NB4 (cell line): ENCODE results near the gene CSMD2.

ENCODE experiments used
- DNase-seq: peaks from one replicate; pipeline ENCODE4 v3.0.0; 2010; ENCODE audit warnings: low read depth
- H3K4me3 ChIP-seq: one replicate; pipeline ENCODE4 v1.5.1; 2011; ENCODE audit warnings: mild to moderate bottlenecking, low read depth, low read length, moderate library complexity
- CTCF ChIP-seq: IDR thresholded peaks from one replicate; pipeline ENCODE4 v1.5.1; 2012; ENCODE audit warnings: low read depth, low read length
- MYC ChIP-seq: IDR thresholded peaks from 2 replicates; pipeline ENCODE4 v1.6.1; 2011; ENCODE audit warnings: low read depth, low read length
- POLR2A ChIP-seq: IDR thresholded peaks from 2 replicates; pipeline ENCODE4 v1.6.1; 2011; ENCODE audit warnings: mild to moderate bottlenecking; ENCODE audit not compliant: insufficient read length; ENCODE audit errors: extremely low read depth
- TF ChIP-seq, protein P1 (sequence below): IDR thresholded peaks from 2 replicates; pipeline ENCODE4 v1.6.1; 2011; ENCODE audit warnings: low read depth, low read length

The CSMD2 gene

DNA sequence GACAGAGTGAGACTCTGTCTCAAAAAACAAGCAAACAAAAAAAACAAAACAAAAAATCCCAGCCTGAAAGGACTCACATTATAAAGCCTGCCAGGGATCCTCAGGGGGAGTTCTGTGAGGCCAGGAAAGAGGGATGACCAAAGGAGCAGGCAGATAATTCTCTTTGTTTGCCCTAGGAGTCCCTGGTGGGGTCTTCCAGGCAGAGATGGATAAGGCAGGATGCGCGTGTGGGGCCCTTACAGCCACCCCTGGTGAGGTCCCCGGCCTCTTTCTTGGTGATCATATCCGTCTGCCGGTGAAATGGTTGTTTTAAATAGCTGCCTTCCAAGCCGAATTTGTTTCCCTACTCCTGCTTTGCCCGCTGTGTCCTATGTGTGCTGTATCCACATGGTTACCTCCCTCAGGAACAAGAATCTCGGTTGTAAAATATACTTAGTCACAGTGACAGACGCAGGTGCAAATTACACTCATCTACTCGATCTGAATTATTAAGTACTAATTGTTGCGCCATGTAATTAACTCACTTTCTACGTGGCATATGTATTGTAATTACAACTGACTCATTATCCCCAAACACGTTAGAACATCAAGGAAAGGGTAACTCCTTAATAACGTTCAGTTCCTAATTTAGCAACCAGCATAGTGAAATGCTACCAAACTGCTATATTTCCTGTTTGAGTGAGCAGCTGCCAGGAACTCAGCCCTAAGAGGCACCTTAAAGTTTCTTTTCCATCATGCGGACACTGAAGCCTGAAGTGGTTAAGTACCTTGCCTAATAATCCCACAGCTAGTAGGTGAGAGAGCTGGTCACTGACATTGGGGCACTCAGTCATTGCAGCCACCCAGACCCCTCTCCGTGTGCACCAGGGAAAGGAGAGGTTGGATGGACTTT, 586.2 kb downstream of the CSMD2 start:
- TF ChIP-seq CTCF (no peak), MYC (no peak), POLR2A (no peak)
- TF ChIP-seq, protein P1, sequence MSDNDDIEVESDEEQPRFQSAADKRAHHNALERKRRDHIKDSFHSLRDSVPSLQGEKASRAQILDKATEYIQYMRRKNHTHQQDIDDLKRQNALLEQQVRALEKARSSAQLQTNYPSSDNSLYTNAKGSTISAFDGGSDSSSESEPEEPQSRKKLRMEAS: no peak
- DNase-seq: peak; percentile 70
- H3K4me3 ChIP-seq: peak overlapping the region; percentile 12

DNA sequence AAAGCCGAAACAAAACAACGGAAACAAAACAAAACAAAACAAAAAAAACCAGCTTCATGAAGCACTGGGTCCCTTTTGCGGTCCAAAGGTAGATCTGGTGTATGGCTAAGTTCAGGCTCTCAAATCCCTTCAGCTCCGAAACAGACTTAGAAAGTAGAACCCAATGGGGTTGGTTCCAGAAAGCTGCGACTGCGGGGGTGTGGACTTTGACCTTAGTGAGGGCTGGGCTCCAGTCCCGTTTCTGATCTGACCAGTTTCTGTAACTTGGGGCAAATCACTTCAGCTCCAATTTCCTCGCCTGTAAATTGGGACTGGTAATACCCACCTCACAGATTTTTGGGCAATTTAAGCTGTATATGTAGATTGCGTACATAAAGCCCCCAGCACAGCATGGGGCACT, 587.4 kb downstream of the CSMD2 start:
- no peak for DNase-seq
- TF ChIP-seq, protein P1: no peak
- TF ChIP-seq POLR2A (no peak), CTCF (no peak), MYC (no peak)
- H3K4me3 ChIP-seq: no peak overlapping the region

- TF ChIP-seq, protein P1: no peak
- TF ChIP-seq MYC (no peak), CTCF (no peak)
- no peak overlapping the region for H3K4me3 ChIP-seq
- no peak for DNase-seq
These were observed 588.0 kb downstream of the CSMD2 start for GRCh38 chr1:33576821-33577599.

- no peak overlapping the region for H3K4me3 ChIP-seq
- no peak for DNase-seq
- TF ChIP-seq, protein P1: no peak
- no peak for TF ChIP-seq POLR2A
- TF ChIP-seq MYC: no peak
- no peak for TF ChIP-seq CTCF
These were observed 589.6 kb downstream of the CSMD2 start for GRCh38 chr1:33575324-33575879.

DNA sequence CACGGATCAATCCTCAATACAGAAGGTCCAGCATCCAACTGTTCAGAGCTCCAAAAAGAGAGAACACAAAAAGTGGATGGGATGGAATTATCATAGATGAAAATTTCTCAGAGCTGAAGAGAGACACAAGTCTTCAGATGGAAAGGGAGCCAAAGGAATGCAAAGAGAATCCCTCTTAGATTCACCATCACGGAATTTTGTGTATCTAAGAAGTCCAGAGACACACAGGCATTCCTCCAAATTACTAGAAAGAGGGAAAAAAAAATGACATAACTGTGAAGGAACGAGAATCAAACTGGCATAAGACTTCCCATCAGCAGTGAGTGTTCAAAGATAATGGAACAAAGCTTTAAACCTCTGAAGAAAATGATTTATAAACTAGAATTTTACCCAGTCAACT, 591.4 kb downstream of the CSMD2 start:
- no peak for TF ChIP-seq MYC
- TF ChIP-seq CTCF: no peak
- TF ChIP-seq POLR2A: no peak
- TF ChIP-seq, protein P1: no peak
- DNase-seq: no peak
- no peak overlapping the region for H3K4me3 ChIP-seq
